IPS-18c (cell line): ENCODE data around the gene EPHB1.

ENCODE experiments used
- H3K4me3 ChIP-seq: 2 replicates; pipeline ENCODE4 v1.7.0; 2013; ENCODE audit warnings: low read depth, mild to moderate bottlenecking, low read length, moderate library complexity; ENCODE audit not compliant: insufficient read depth
- H3K9me3 ChIP-seq: one replicate; pipeline ENCODE4 v1.6.1; 2013; ENCODE audit warnings: mild to moderate bottlenecking, low read length, moderate library complexity; ENCODE audit not compliant: control insufficient read depth, insufficient read depth

Gene EPHB1

GRCh38 chr3:135081856-135082434 lies 286.9 kb downstream of the EPHB1 start:
- H3K4me3 ChIP-seq: no peak overlapping the region
- peaks cover 2% of the 10 kb centered on the region for H3K9me3 ChIP-seq

GRCh38 chr3:135082706-135083105 lies 287.6 kb downstream of the EPHB1 start:
- Histone ChIP-seq H3K9me3 (peaks cover 2% of the 10 kb centered on the region), H3K4me3 (no peak overlapping the region)

- Histone ChIP-seq H3K4me3 (no peak overlapping the region), H3K9me3 (peaks cover 2% of the 10 kb centered on the region)
Observed at GRCh38 chr3:135083179-135083578, 288.1 kb downstream of the EPHB1 start.

GRCh38 chr3:135083756-135084155 lies 288.7 kb downstream of the EPHB1 start:
- H3K9me3 ChIP-seq: peaks cover 2% of the 10 kb centered on the region
- H3K4me3 ChIP-seq: no peak overlapping the region

- H3K4me3 ChIP-seq: no peak overlapping the region
- peaks cover 2% of the 10 kb centered on the region for H3K9me3 ChIP-seq
Observed at GRCh38 chr3:135084405-135084804, 289.3 kb downstream of the EPHB1 start.

- H3K4me3 ChIP-seq: no peak overlapping the region
- H3K9me3 ChIP-seq: peaks cover 2% of the 10 kb centered on the region
Observed at GRCh38 chr3:135084976-135085375, 289.9 kb downstream of the EPHB1 start.

GRCh38 chr3:135085652-135086436 lies 290.8 kb downstream of the EPHB1 start:
- no peak overlapping the region for H3K4me3 ChIP-seq
- peaks cover 2% of the 10 kb centered on the region for H3K9me3 ChIP-seq

- Histone ChIP-seq H3K9me3 (no peaks in the 10 kb centered on the region), H3K4me3 (no peak overlapping the region)
Observed at GRCh38 chr3:135087782-135088181, 292.7 kb downstream of the EPHB1 start.

GRCh38 chr3:135089451-135089850 lies 294.4 kb downstream of the EPHB1 start:
- Histone ChIP-seq H3K4me3 (no peak overlapping the region), H3K9me3 (no peaks in the 10 kb centered on the region)

- Histone ChIP-seq H3K9me3 (no peaks in the 10 kb centered on the region), H3K4me3 (no peak overlapping the region)
Observed at GRCh38 chr3:135090020-135090717, 295.1 kb downstream of the EPHB1 start.

- Histone ChIP-seq H3K9me3 (no peaks in the 10 kb centered on the region), H3K4me3 (no peak overlapping the region)
Observed at GRCh38 chr3:135091946-135092345, 296.9 kb downstream of the EPHB1 start.

GRCh38 chr3:135093121-135093520 lies 298.1 kb downstream of the EPHB1 start:
- H3K9me3 ChIP-seq: no peaks in the 10 kb centered on the region

GRCh38 chr3:135097276-135097946 lies 302.4 kb downstream of the EPHB1 start:
- Histone ChIP-seq H3K9me3 (peaks cover 2% of the 10 kb centered on the region), H3K4me3 (no peak overlapping the region)

More at GRCh38 chr3:135093121-135093520, 298.1 kb downstream of the EPHB1 start:
- H3K4me3 ChIP-seq: no peak overlapping the region

- H3K9me3 ChIP-seq: peaks cover 2% of the 10 kb centered on the region
- H3K4me3 ChIP-seq: no peak overlapping the region
Observed at GRCh38 chr3:135099734-135100355, 304.8 kb downstream of the EPHB1 start.

- Histone ChIP-seq H3K4me3 (no peak overlapping the region), H3K9me3 (peaks cover 2% of the 10 kb centered on the region)
Observed at GRCh38 chr3:135100366-135100765, 305.3 kb downstream of the EPHB1 start.

GRCh38 chr3:135103917-135104316 lies 308.9 kb downstream of the EPHB1 start:
- peaks cover 2% of the 10 kb centered on the region for H3K9me3 ChIP-seq
- no peak overlapping the region for H3K4me3 ChIP-seq

GRCh38 chr3:135106445-135106844 lies 311.4 kb downstream of the EPHB1 start:
- Histone ChIP-seq H3K9me3 (peaks cover 2% of the 10 kb centered on the region), H3K4me3 (no peak overlapping the region)
